Activated CD4-positive, alpha-beta T cell treated with anti-CD3 and anti-CD28 coated beads, Interleukin-2, amount 10 ng/mL, durations not matched to agents 7 days and 5 days (primary cell): Measurements from ENCODE around the gene SEMA5B. TPM values are rescaled to one million over a fixed set of nuclear protein-coding genes. Genes with fewer than 3 reads are reported as not detected.

Experiments used
- CTCF ChIA-PET: fragments of 350-600 bp; sonication (Branson Sonifier 250); formaldehyde crosslinking; loops from one replicate; lab custom pipeline; 2021; ENCODE audit warnings: antibody characterized with exemption; lab: Charles Lee
- POLR2A ChIA-PET: fragments of 350-600 bp; sonication (Branson Sonifier 250); formaldehyde crosslinking; loops from one replicate; lab custom pipeline; 2021; ENCODE audit warnings: antibody characterized with exemption; lab: Charles Lee
- DNase-seq: peaks from one replicate; pipeline ENCODE4 v3.0.0-alpha.2; 2020
- H3K27ac Mint-ChIP-seq: one replicate; pipeline ENCODE4 v1.8.0; 2021; ENCODE audit warnings: mild to moderate bottlenecking, moderate library complexity, mixed read lengths
- H3K27me3 Mint-ChIP-seq: one replicate; pipeline ENCODE4 v1.8.0; 2021; ENCODE audit warnings: mixed read lengths
- H3K36me3 Mint-ChIP-seq: one replicate; pipeline ENCODE4 v1.8.0; 2021; ENCODE audit warnings: low read depth, mixed read lengths
- H3K4me1 Mint-ChIP-seq: one replicate; pipeline ENCODE4 v1.8.0; 2021; ENCODE audit warnings: mixed read lengths
- H3K4me3 Mint-ChIP-seq: one replicate; pipeline ENCODE4 v1.8.0; 2021; ENCODE audit warnings: mild to moderate bottlenecking, moderate library complexity, mixed read lengths
- H3K9me3 Mint-ChIP-seq: one replicate; pipeline ENCODE4 v1.8.0; 2021; ENCODE audit warnings: mixed read lengths
- total RNA-seq, 2 experiments: library from RNA; stranded (reverse); gene quantifications; one replicate each; pipeline ENCODE4 v1.2.3, GENCODE V29; 2021

SEMA5B gene
- total RNA-seq, 2 experiments from 2014 or later, result not detected

GRCh38 chr3:122947738-122948137 lies 79.8 kb downstream of the SEMA5B start:
- H3K27ac Mint-ChIP-seq, result no peak overlapping the region
- DNase-seq, result no peak
- H3K36me3 Mint-ChIP-seq, result no peaks in the 10 kb centered on the region
- H3K9me3 Mint-ChIP-seq, result no peaks in the 10 kb centered on the region
- POLR2A ChIA-PET, result no interaction called here
- H3K4me3 Mint-ChIP-seq, result no peak overlapping the region
- H3K4me1 Mint-ChIP-seq, result no peaks in the 10 kb centered on the region
- peaks cover 18% of the 10 kb centered on the region for H3K27me3 Mint-ChIP-seq
- CTCF ChIA-PET, result no interaction called here

GRCh38 chr3:122947196-122947595 lies 80.4 kb downstream of the SEMA5B start:
- H3K36me3 Mint-ChIP-seq, result no peaks in the 10 kb centered on the region
- no peak overlapping the region for H3K4me3 Mint-ChIP-seq
- H3K27me3 Mint-ChIP-seq, result peaks cover 18% of the 10 kb centered on the region
- DNase-seq, result no peak
- no peak overlapping the region for H3K27ac Mint-ChIP-seq
- POLR2A ChIA-PET, result interaction anchor here (0.5 kb wide), 1 partner anchor 59 kb away, joined by 3 read pairs; no protein-coding TSS in a partner anchor
- H3K9me3 Mint-ChIP-seq, result no peaks in the 10 kb centered on the region
- CTCF ChIA-PET, result no interaction called here
- H3K4me1 Mint-ChIP-seq, result no peaks in the 10 kb centered on the region

GRCh38 chr3:122946185-122946584 lies 81.4 kb downstream of the SEMA5B start:
- H3K36me3 Mint-ChIP-seq, result no peaks in the 10 kb centered on the region
- H3K9me3 Mint-ChIP-seq, result no peaks in the 10 kb centered on the region
- H3K4me3 Mint-ChIP-seq, result no peak overlapping the region
- ChIA-PET CTCF (interaction anchor here (1.1 kb wide), 1 partner anchor 11 kb away, joined by 3 read pairs; no protein-coding TSS in a partner anchor), POLR2A (no interaction called here)
- H3K27ac Mint-ChIP-seq, result no peak overlapping the region
- peaks cover 18% of the 10 kb centered on the region for H3K27me3 Mint-ChIP-seq
- DNase-seq, result no peak
- no peaks in the 10 kb centered on the region for H3K4me1 Mint-ChIP-seq

- H3K4me3 Mint-ChIP-seq, result no peak overlapping the region
- H3K36me3 Mint-ChIP-seq, result no peaks in the 10 kb centered on the region
- H3K4me1 Mint-ChIP-seq, result peaks cover 3% of the 10 kb centered on the region
- ChIA-PET CTCF (interaction anchor here (1.1 kb wide), 1 partner anchor 10 kb away, joined by 3 read pairs; no protein-coding TSS in a partner anchor), POLR2A (no interaction called here)
- DNase-seq, result no peak
- no peaks in the 10 kb centered on the region for H3K9me3 Mint-ChIP-seq
- no peak overlapping the region for H3K27ac Mint-ChIP-seq
- H3K27me3 Mint-ChIP-seq, result peaks cover 17% of the 10 kb centered on the region
These were observed 82.3 kb downstream of the SEMA5B start for GRCh38 chr3:122945230-122945629.

- POLR2A ChIA-PET, result no interaction called here
These were observed 82.8 kb downstream of the SEMA5B start for GRCh38 chr3:122944671-122945161.

GRCh38 chr3:122943828-122944190 lies 83.8 kb downstream of the SEMA5B start:
- no peaks in the 10 kb centered on the region for H3K36me3 Mint-ChIP-seq
- ChIA-PET CTCF (interaction anchor here (0.6 to 1.1 kb wide), 4 partner anchors 25 to 220 kb away, joined by 3 to 4 read pairs (median 3); partner anchors contain the start of gene SEMA5B), POLR2A (no interaction called here)
- no peak overlapping the region for H3K27ac Mint-ChIP-seq
- no peak overlapping the region for H3K4me3 Mint-ChIP-seq
- H3K4me1 Mint-ChIP-seq, result peaks cover 3% of the 10 kb centered on the region
- DNase-seq, result no peak
- peaks cover 6% of the 10 kb centered on the region for H3K27me3 Mint-ChIP-seq
- H3K9me3 Mint-ChIP-seq, result no peaks in the 10 kb centered on the region

More at GRCh38 chr3:122944671-122945161, 82.8 kb downstream of the SEMA5B start:
- H3K27ac Mint-ChIP-seq, result no peak overlapping the region
- no peaks in the 10 kb centered on the region for H3K36me3 Mint-ChIP-seq
- DNase-seq, result no peak
- no peak overlapping the region for H3K4me3 Mint-ChIP-seq
- CTCF ChIA-PET, result interaction anchor here (0.5 kb wide), 1 partner anchor 100 kb away, joined by 4 read pairs; no protein-coding TSS in a partner anchor
- peaks cover 12% of the 10 kb centered on the region for H3K27me3 Mint-ChIP-seq
- H3K9me3 Mint-ChIP-seq, result no peaks in the 10 kb centered on the region
- H3K4me1 Mint-ChIP-seq, result peaks cover 3% of the 10 kb centered on the region

GRCh38 chr3:122942937-122943827 lies 84.4 kb downstream of the SEMA5B start:
- peak; percentile 26 for DNase-seq
- POLR2A ChIA-PET, result no interaction called here
- CTCF ChIA-PET, result interaction anchor here (0.6 to 1.6 kb wide), 9 partner anchors 11 to 220 kb away, joined by 3 to 4 read pairs (median 3); partner anchors contain the start of gene SEMA5B

GRCh38 chr3:122942239-122942638 lies 85.3 kb downstream of the SEMA5B start:
- ChIA-PET POLR2A (no interaction called here), CTCF (interaction anchor here (0.9 to 1.6 kb wide), 4 partner anchors 12 to 52 kb away, joined by 3 to 4 read pairs (median 4); no protein-coding TSS in a partner anchor)
- H3K9me3 Mint-ChIP-seq, result no peaks in the 10 kb centered on the region
- no peaks in the 10 kb centered on the region for H3K36me3 Mint-ChIP-seq
- no peak overlapping the region for H3K27ac Mint-ChIP-seq
- no peak overlapping the region for H3K4me3 Mint-ChIP-seq
- DNase-seq, result no peak
- H3K4me1 Mint-ChIP-seq, result peaks cover 3% of the 10 kb centered on the region
- peaks cover 6% of the 10 kb centered on the region for H3K27me3 Mint-ChIP-seq

More at GRCh38 chr3:122942937-122943827, 84.4 kb downstream of the SEMA5B start:
- no peaks in the 10 kb centered on the region for H3K9me3 Mint-ChIP-seq
- no peak overlapping the region for H3K4me3 Mint-ChIP-seq
- H3K36me3 Mint-ChIP-seq, result no peaks in the 10 kb centered on the region
- peaks cover 6% of the 10 kb centered on the region for H3K27me3 Mint-ChIP-seq
- H3K4me1 Mint-ChIP-seq, result peaks cover 3% of the 10 kb centered on the region
- H3K27ac Mint-ChIP-seq, result no peak overlapping the region

GRCh38 chr3:122941228-122942206 lies 86.0 kb downstream of the SEMA5B start:
- no peak overlapping the region for H3K4me3 Mint-ChIP-seq
- peaks cover 3% of the 10 kb centered on the region for H3K4me1 Mint-ChIP-seq
- no peaks in the 10 kb centered on the region for H3K36me3 Mint-ChIP-seq
- H3K27ac Mint-ChIP-seq, result no peak overlapping the region
- no peaks in the 10 kb centered on the region for H3K9me3 Mint-ChIP-seq
- ChIA-PET CTCF (interaction anchor here (1.2 to 1.6 kb wide), 2 partner anchors 13 to 18 kb away, joined by 3 read pairs; no protein-coding TSS in a partner anchor), POLR2A (no interaction called here)
- no peak for DNase-seq
- peaks cover 6% of the 10 kb centered on the region for H3K27me3 Mint-ChIP-seq

GRCh38 chr3:122940628-122941086 lies 86.9 kb downstream of the SEMA5B start:
- Mint-ChIP-seq H3K36me3 (no peaks in the 10 kb centered on the region), H3K27me3 (peaks cover 6% of the 10 kb centered on the region), H3K4me3 (no peak overlapping the region), H3K27ac (peak overlapping the region; percentile 41), H3K4me1 (peaks cover 3% of the 10 kb centered on the region), H3K9me3 (no peaks in the 10 kb centered on the region)
- ChIA-PET CTCF (interaction anchor here (0.5 kb wide), 1 partner anchor 318 kb away, joined by 3 read pairs; no protein-coding TSS in a partner anchor), POLR2A (interaction anchor here (0.6 kb wide), 1 partner anchor 87 kb away, joined by 4 read pairs; the partner anchor contains the start of gene SEMA5B)
- no peak for DNase-seq

- H3K4me1 Mint-ChIP-seq, result peaks cover 3% of the 10 kb centered on the region
- no peak overlapping the region for H3K27ac Mint-ChIP-seq
- POLR2A ChIA-PET, result no interaction called here
- CTCF ChIA-PET, result interaction anchor here (0.6 to 1.1 kb wide), 2 partner anchors 16 to 493 kb away, joined by 3 read pairs; no protein-coding TSS in a partner anchor
- H3K36me3 Mint-ChIP-seq, result no peaks in the 10 kb centered on the region
- no peaks in the 10 kb centered on the region for H3K9me3 Mint-ChIP-seq
- no peak overlapping the region for H3K4me3 Mint-ChIP-seq
- no peak for DNase-seq
- H3K27me3 Mint-ChIP-seq, result peaks cover 5% of the 10 kb centered on the region
These were observed 88.7 kb downstream of the SEMA5B start for GRCh38 chr3:122938783-122939425.
